ENCODE results near the gene OR2M2. TPM values are rescaled to one million over a fixed set of nuclear protein-coding genes. Genes with fewer than 3 reads are reported as not detected.

Gene OR2M2
- total RNA-seq, 1 donor from 2014 or later, result not detected

DNA sequence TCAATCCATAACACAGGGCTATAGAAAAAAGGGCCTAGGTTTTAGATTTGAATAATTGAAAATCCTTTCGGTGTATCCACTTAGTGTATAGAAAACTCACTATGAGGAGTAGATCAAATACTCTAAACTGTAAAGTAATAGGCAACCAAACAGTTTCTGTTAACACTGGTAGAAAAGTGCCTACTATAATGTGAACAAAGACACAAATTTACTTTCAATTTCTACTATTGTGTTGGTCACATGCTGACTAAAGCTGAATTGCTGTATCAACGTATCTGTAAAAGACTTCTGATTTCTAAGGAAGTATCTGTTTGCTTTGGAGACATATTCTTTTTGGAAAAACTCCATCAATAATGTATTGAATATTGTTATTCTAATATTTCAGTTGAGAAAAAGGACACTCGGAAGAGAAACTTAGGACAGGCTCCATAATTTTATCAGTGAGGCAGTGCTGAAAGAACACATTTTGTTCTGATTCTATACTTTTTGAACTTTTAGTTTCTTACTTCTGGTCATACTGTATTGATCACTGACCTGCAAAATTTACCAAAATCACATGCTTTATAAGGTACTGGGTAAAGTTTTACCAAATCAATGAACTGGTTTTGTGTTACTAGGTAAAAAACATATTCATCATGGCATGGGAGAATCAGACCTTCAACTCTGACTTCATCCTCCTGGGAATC is 30.0 kb upstream of the OR2M2 start, which contains the start of gene OR2M5:
Gene OR2M5 (plus strand): TSS at position 636 of the 686 bp plus-strand sequence. CDS start 0 bp downstream, at position 636.
- no peak for ATAC-seq

DNA sequence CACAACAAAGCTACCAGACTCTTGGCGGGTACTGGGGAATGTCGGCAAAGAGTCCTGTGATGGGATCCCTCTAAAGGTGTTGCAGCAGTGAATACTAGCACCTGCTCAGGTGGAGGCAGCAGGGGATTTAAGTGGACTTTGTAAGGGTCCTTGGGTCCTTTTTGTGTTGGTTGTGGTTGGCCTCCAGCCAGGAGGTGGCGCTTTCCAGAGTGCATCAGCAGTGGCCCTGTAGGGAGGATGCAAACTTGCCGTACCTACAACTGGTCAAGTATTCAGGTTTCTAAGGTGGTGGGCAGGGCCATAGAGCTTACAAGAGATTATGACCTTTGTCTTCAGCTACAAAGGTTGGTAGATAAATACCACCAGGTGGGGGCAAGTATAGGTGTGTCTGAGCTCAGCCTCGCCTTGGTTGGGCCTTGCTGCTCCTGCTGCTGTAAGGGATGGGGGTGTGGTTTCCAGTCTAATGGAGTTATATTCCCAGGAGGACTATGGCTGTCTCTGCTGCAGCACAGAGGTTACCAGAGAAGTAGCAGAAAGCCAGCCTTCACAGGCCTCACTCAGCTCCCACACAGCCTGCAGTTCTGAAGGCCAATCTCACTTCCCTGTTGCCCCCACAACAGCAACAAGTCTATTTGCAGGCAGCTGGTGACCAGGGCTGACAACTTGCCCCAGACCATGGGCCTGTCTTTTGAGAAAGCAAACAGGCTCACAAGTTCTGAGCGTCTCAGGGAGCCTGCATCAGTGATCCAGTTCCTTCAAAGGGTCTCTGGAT is 22.4 kb upstream of the OR2M2 start:
- H3K4me1 ChIP-seq, result no peaks in the 10 kb centered on the region
- H3K4me3 ChIP-seq, result no peak overlapping the region
- no peak overlapping the region for H3K27ac ChIP-seq
- DNase-seq (no peak), ATAC-seq (no peak)
- no peaks in the 10 kb centered on the region for H3K9me3 ChIP-seq
- intact Hi-C loops (cut with DNase I), result no loop called here
- no peak for TF ChIP-seq CTCF (IDR thresholded peaks at IDR 0.05)
- H3K27me3 ChIP-seq (ENCODE audit: low read depth), result no peaks in the 10 kb centered on the region
- no peaks in the 10 kb centered on the region for H3K36me3 ChIP-seq

More for the DNA sequence above, 30.0 kb upstream of the OR2M2 start, which contains the start of gene OR2M5:
- H3K27ac ChIP-seq, result no peak within 1 kb of the TSS
- no peak for DNase-seq
- no peaks in the 10 kb centered on the region for H3K27me3 ChIP-seq (ENCODE audit: low read depth)
- intact Hi-C loops (cut with DNase I), result no loop called here
- TF ChIP-seq CTCF (IDR thresholded peaks at IDR 0.05), result no peak
- H3K9me3 ChIP-seq, result no peaks in the 10 kb centered on the region
- H3K4me1 ChIP-seq, result no peaks in the 10 kb centered on the region
- no peak within 1 kb of the TSS for H3K4me3 ChIP-seq
- no peaks in the 10 kb centered on the region for H3K36me3 ChIP-seq

GRCh38 chr1:248155927-248156326 is 18.7 kb upstream of the OR2M2 start:
- Histone ChIP-seq H3K27ac (no peak overlapping the region), H3K36me3 (no peaks in the 10 kb centered on the region), H3K27me3 (ENCODE audit: low read depth) (no peaks in the 10 kb centered on the region), H3K4me3 (no peak overlapping the region), H3K9me3 (no peaks in the 10 kb centered on the region), H3K4me1 (no peaks in the 10 kb centered on the region)
- DNase-seq (no peak), ATAC-seq (no peak)
- no peak for TF ChIP-seq CTCF (IDR thresholded peaks at IDR 0.05)
- intact Hi-C loops (cut with DNase I), result no loop called here

- Histone ChIP-seq H3K36me3 (no peaks in the 10 kb centered on the region), H3K27ac (no peak overlapping the region), H3K27me3 (ENCODE audit: low read depth) (no peaks in the 10 kb centered on the region), H3K4me1 (no peaks in the 10 kb centered on the region), H3K9me3 (no peaks in the 10 kb centered on the region), H3K4me3 (no peak overlapping the region)
- no peak for ATAC-seq
- DNase-seq, result no peak
- no peak for TF ChIP-seq CTCF (IDR thresholded peaks at IDR 0.05)
- intact Hi-C loops (cut with DNase I), result no loop called here
Measured at GRCh38 chr1:248158758-248159157, 15.9 kb upstream of the OR2M2 start.

DNA sequence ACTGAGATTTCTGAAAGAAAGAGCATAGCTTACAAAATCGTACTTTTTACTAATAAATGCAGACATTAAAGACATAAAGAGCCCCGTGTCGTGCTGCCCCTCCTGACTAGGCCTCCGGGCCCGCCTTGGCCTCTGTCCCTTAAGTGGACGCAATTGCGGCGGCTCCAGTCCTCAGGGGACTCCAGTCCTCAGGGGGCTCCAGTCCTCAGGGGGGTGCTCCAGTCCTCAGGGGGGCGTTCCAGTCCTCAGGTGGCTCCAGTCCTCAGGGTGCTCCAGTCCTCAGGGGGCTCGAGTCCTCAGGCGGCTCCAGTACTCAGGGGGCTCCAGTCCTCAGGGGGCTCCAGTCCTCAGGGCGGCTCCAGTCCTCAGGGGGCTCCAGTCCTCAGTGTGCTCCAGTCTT is 10.6 kb upstream of the OR2M2 start:
- no peaks in the 10 kb centered on the region for H3K36me3 ChIP-seq
- no peak for TF ChIP-seq CTCF (IDR thresholded peaks at IDR 0.05)
- ATAC-seq, result no peak
- no peaks in the 10 kb centered on the region for H3K27me3 ChIP-seq (ENCODE audit: low read depth)
- H3K27ac ChIP-seq, result no peak overlapping the region
- H3K4me1 ChIP-seq, result no peaks in the 10 kb centered on the region
- no peak for DNase-seq
- intact Hi-C loops (cut with DNase I), result no loop called here
- no peak overlapping the region for H3K4me3 ChIP-seq
- no peaks in the 10 kb centered on the region for H3K9me3 ChIP-seq

Data from lower lobe of right lung (tissue), 2 donors.